Eye (tissue), 1 donor: ENCODE measurements around the gene TUBA8.
"Not testable (repeated sequence)": the region's sequence is repeated elsewhere in the genome, so short reads cannot be mapped to it uniquely, and the experiment has no call there.

Experiments
- DNase-seq: peaks from one replicate; pipeline ENCODE4 v3.0.0-alpha.2; 2015

TUBA8 gene

GRCh38 chr22:18130699-18131429, 20.3 kb downstream of the TUBA8 start:
- no peak for DNase-seq

- no peak for DNase-seq
These were observed 22.8 kb downstream of the TUBA8 start for GRCh38 chr22:18133452-18133851.

- DNase-seq, result no peak
These were observed 26.1 kb downstream of the TUBA8 start for GRCh38 chr22:18136563-18137320.

- DNase-seq, result not testable (repeated sequence)
These were observed 30.4 kb downstream of the TUBA8 start for GRCh38 chr22:18141004-18141403.

- no peak for DNase-seq
These were observed 33.5 kb downstream of the TUBA8 start for GRCh38 chr22:18144105-18144504.

- DNase-seq, result no peak
These were observed 35.2 kb downstream of the TUBA8 start for GRCh38 chr22:18145676-18146388.

DNA sequence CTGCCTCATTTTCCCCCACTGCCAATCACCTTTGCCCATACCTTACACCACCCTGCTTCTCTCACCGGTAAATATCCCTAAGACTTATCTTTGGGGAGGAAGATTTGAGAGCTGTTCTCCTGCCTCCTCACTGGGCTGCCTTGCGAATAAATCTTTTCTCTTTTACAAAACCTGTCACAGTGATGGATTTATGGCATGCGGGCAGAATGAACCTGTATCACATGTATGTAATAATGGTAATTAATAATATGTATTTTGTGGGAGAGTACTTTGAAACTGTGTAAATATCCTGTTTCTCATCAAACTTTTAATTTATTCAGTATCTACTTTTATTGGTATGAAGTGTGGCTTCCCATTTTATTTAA, 35.8 kb downstream of the TUBA8 start:
- DNase-seq, result no peak

- no peak for DNase-seq
These were observed 37.2 kb downstream of the TUBA8 start for GRCh38 chr22:18147791-18148190.

- DNase-seq, result no peak
These were observed 37.8 kb downstream of the TUBA8 start for GRCh38 chr22:18148293-18148965.

DNA sequence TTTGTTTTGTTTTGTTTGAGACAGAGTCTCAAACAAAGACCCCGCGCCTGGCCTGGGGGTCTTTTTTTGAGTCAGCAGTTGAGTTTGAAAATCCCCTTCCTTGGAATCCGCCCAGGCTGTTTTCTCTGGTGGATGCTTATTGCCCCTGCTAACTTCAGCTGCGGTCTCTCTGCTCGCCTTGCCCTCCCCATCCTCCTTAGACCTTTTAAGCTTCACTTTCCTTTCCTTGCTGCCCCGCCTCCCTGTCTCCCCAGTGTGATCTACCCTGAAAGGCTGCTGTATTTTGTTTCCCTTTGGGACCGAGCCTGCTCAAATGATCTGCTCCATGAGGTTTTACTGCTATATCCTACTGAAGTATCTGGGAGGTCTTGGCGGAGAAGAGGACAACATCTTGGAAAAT, 41.9 kb downstream of the TUBA8 start:
- DNase-seq, result no peak

GRCh38 chr22:18154821-18155390, 44.3 kb downstream of the TUBA8 start:
- no peak for DNase-seq

DNA sequence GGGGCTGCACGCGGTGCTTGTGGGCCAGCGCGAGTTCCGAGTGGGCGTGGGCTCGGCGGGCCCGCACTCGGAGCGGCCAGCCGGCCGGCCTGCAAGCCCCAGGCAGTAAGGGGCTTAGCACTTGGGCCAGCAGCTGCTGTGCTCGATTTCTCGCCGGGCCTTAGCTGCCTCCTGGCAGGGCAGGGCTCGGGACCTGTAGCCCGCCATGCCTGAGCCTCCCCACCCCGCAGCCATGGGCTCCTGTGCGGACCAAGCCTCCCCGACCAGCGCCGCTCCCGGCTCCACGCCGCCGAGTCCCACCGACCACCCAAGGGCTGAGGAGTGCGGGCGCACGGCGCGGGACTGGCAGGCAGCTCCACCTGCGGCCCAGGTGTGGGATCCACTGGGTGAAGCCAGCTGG, 44.9 kb downstream of the TUBA8 start:
- DNase-seq, result not testable (repeated sequence)

- DNase-seq, result peak; percentile 92
These were observed 46.5 kb downstream of the TUBA8 start for GRCh38 chr22:18156878-18157713.

GRCh38 chr22:18157714-18158028, 47.1 kb downstream of the TUBA8 start:
- no peak for DNase-seq

DNA sequence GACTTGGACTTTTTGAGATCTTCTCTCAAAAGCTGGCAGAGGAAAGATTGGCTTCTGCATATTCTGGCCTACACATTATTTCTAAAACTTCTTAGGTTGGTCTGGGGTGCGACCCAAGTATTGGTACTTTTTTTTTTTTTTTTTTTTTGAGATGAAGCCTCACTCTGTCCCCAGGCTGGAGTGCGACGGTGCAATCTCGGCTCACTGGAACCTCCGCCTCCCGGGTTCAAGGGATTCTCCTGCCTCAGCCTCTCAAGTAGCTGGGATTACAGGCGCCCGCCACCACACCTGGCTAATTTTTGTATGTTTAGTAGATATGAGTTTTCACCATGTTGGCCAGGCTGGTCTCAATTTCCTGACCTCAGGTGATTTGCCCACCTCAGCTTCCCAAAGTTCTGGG, 50.0 kb downstream of the TUBA8 start:
- not testable (repeated sequence) for DNase-seq

- DNase-seq, result peak; percentile 39
These were observed 53.2 kb downstream of the TUBA8 start for GRCh38 chr22:18163843-18164242.

DNA sequence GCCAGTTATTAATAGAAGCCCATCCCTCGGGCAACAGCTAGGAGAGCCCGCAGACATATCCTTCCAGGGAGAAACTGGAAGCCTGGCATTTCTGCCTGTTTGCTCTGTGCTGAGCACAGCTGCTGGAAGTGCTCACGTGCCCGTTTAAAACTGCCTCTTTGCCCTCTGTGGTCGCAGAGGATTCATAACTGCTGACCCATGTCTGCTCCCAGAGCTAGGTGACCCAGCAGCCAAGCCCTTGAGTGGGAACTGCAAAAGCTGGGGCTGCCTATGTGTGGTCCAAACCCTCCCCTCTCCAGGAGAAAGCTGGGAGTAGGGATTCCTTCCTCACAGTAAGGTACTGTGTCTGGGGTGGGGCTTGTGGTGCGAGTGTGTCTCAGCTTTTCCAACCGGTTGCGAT, 54.0 kb downstream of the TUBA8 start:
- peak; percentile 35 for DNase-seq

DNA sequence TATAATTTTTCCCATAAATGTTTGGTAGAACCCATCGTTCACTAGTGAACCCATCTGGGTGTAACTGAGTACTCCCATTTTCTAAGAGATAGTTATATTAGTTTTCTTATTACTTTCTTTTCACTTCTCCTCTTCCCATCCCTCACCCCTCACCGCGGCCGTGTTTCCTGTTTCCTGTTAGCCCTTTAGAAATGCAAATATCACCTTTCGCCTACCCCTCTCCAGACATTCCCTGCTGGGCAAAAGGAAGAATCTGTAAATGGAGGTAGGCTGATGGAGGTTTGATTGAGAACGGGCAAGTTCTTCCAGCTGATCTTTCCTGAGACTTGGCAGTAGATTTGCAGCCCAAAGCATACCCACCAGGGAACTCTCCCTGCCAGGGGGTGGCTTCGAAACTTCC, 54.7 kb downstream of the TUBA8 start:
- not testable (repeated sequence) for DNase-seq

- not testable (repeated sequence) for DNase-seq
These were observed 59.7 kb downstream of the TUBA8 start for GRCh38 chr22:18170284-18170683.

- DNase-seq, result not testable (repeated sequence)
These were observed 61.6 kb downstream of the TUBA8 start for GRCh38 chr22:18172203-18172602.

- DNase-seq, result not testable (repeated sequence)
These were observed 62.2 kb downstream of the TUBA8 start for GRCh38 chr22:18172776-18173175.

DNA sequence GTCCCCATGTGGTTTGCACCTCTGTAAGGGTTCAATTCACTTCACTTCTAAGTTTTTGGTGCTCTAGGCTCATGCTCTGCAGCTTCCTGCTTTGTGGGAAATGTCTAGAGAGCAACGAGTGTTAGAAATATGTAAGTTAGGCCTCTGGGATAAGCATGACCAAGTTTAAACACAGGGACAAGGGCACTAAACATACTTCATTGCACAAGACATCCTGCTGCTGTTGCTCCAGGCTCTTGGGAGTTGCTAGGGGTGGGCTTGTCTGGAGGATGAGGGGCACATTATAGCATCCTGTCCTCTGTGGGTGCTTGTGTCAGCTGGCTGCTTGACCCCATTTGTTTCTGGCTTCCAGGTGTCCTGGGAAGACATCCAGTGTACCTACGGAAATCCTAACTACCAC, 62.8 kb downstream of the TUBA8 start:
- not testable (repeated sequence) for DNase-seq
